Measurements from ENCODE around the gene TOX2. TPM values are rescaled to one million over a fixed set of nuclear protein-coding genes. Genes with fewer than 3 reads are reported as not detected.

Gene TOX2
- total RNA-seq, 1 donor from 2014 or later: 5.0 TPM

DNA sequence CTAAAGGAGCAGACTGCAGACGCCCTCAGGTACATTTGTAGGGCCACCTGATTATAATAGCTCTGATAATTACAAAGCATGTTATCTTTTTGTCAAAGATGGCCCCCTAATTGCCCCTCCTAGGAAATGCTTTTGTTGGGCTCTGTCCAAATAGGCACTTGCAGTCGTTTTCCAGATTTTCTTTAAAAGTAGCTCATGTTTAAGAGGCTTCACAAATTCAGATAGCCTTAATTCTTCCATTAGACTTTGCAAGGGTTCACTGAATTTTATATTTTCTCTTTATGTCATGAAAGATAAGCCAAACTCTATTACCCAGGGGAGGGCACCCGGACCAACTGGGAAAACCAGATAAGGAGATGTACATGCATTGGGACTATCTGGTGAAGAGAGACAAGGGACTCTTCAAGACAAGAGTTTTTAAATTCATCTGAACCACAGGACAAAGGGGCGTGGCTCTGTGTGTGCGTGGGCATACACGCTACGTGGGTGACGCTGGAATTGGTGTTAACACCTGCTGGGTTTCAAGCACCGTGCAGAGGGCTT is 95.6 kb downstream of the TOX2 start:
- Mint-ChIP-seq H3K27me3 (ENCODE audit: unreplicated experiment) (peaks cover 4% of the 10 kb centered on the region), H3K4me3 (ENCODE audit: unreplicated experiment) (no peak overlapping the region), H3K4me1 (ENCODE audit: unreplicated experiment) (no peaks in the 10 kb centered on the region), H3K27ac (ENCODE audit: unreplicated experiment) (no peak overlapping the region), H3K9me3 (ENCODE audit: unreplicated experiment) (no peaks in the 10 kb centered on the region), H3K36me3 (ENCODE audit: low read depth, unreplicated experiment) (no peaks in the 10 kb centered on the region)
- TF ChIP-seq, protein P1, sequence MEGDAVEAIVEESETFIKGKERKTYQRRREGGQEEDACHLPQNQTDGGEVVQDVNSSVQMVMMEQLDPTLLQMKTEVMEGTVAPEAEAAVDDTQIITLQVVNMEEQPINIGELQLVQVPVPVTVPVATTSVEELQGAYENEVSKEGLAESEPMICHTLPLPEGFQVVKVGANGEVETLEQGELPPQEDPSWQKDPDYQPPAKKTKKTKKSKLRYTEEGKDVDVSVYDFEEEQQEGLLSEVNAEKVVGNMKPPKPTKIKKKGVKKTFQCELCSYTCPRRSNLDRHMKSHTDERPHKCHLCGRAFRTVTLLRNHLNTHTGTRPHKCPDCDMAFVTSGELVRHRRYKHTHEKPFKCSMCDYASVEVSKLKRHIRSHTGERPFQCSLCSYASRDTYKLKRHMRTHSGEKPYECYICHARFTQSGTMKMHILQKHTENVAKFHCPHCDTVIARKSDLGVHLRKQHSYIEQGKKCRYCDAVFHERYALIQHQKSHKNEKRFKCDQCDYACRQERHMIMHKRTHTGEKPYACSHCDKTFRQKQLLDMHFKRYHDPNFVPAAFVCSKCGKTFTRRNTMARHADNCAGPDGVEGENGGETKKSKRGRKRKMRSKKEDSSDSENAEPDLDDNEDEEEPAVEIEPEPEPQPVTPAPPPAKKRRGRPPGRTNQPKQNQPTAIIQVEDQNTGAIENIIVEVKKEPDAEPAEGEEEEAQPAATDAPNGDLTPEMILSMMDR (IDR thresholded peaks at IDR 0.05; ENCODE audit: unreplicated experiment): no peak
- DNase-seq (ENCODE audit: low spot score): no peak

DNA sequence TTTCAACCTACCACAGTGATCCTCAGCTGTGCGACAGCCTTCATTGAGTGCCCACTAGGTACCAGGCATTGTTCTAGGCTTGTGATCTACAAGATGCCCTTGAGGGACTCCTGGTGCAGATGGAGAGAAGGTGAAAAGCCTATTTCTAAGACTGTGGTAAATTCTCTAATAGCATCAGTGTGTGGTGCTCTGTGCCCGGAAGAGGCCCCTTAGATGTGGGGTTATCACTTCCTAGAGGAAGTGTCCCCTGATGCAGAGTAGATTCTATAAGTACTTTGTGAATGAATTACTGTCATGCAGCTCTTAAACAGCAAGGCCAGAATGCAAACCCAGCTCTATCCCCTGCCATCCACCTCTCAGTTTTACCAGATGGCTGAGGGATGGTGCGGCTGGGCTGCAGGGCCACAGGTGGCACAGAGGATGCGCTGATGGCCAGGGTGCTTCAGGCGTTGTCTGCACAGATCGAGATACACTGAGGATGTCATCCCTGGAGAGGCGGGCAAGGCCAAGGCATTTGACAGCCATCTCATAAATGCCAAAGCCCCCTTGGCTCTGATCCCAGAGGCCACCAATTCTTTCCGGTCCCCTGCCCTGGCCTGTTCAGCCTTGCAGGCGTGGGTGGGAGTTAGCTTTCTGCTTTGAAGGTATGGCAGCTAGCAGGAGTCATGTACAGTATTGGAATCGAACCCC is 96.7 kb downstream of the TOX2 start:
- Mint-ChIP-seq H3K27ac (ENCODE audit: unreplicated experiment) (no peak overlapping the region), H3K27me3 (ENCODE audit: unreplicated experiment) (peaks cover 4% of the 10 kb centered on the region), H3K9me3 (ENCODE audit: unreplicated experiment) (no peaks in the 10 kb centered on the region), H3K4me3 (ENCODE audit: unreplicated experiment) (no peak overlapping the region), H3K36me3 (ENCODE audit: low read depth, unreplicated experiment) (no peaks in the 10 kb centered on the region), H3K4me1 (ENCODE audit: unreplicated experiment) (no peaks in the 10 kb centered on the region)
- TF ChIP-seq, protein P1 (IDR thresholded peaks at IDR 0.05; ENCODE audit: unreplicated experiment): no peak
- DNase-seq (ENCODE audit: low spot score): no peak

DNA sequence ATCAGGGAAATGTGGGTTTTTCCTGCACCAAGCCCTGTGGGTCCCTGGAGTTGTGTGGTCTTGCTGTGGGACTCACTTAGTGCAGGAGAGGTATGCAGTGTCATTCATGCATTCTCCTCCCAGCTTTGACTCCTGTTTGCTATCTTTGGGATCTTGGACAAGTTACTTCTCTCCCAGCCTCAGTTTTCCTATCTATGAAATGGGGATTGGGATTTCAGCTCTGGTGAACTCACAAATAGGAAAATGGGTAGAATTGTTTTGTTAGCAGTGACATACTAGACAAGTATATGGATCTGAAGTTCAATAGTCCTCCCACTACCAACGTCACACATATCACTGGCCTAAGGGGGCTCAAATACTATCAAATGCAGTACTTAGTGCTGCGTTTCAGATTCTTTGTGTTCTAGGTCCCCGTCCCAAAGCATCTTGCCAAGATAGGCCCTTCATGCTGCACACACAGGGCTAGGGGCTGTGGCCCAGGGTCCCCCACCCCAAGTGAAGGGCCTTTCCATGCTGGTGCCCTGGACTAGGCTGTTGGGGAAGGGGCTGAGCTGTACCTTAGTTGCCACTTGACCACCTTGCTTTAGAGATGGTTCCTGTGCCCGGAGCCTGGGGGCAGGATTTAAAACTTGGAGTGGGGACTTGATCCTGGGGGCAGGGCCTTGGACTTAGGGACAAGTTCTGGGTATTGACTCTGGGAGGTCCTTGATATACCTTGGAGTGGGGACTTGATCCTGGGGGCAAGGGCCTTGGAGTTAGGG is 98.0 kb downstream of the TOX2 start:
- TF ChIP-seq, protein P1 (IDR thresholded peaks at IDR 0.05; ENCODE audit: unreplicated experiment): no peak
- H3K27me3 Mint-ChIP-seq (ENCODE audit: unreplicated experiment): peaks cover 4% of the 10 kb centered on the region
- no peak overlapping the region for H3K27ac Mint-ChIP-seq (ENCODE audit: unreplicated experiment)
- H3K36me3 Mint-ChIP-seq (ENCODE audit: low read depth, unreplicated experiment): no peaks in the 10 kb centered on the region
- no peak overlapping the region for H3K4me3 Mint-ChIP-seq (ENCODE audit: unreplicated experiment)
- H3K4me1 Mint-ChIP-seq (ENCODE audit: unreplicated experiment): no peaks in the 10 kb centered on the region
- no peaks in the 10 kb centered on the region for H3K9me3 Mint-ChIP-seq (ENCODE audit: unreplicated experiment)
- DNase-seq (ENCODE audit: low spot score): no peak

DNA sequence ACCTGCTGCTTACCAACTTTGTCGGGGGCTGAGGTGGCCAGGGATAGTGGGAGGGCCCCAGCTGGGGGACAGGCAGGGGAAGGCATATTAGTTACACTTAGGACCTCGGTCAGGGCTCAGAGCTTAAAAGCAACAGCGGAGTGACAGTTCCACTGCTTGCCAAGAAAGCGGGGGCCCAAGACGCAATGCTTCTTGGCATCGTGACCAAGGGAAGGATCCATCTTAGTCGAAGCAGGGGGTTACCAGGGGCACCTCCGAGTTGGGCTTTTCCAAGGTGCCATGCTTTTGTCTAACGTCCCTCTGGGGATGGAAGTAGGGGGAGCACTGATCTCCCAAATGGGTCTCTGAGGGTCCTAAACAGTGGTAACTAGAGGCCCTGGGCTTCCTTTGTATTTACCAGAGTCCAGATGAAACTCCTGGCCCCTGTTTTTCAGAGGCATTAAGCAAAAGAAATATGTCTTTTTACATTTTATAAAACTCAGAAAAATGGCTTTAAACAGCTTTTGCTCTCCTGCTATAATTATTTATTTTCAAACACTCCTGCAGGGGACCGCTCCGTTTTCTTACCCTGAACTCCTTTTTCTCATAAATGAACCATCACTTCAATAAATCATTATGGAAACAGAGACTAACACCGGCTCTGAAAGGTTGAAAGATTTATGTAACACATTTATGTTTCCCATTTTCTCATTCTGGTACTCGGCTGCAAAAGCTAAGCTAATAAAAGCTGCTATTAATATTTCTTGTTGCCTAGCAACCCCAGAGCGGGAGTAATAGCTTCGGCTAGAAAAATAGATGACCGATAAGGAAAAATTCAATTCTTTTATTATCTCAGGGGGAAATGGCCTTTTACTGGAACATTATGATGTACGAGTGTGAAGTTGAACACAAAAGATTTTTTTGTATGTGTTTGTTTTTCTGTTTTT is 100.4 kb downstream of the TOX2 start:
- TF ChIP-seq, protein P1 (IDR thresholded peaks at IDR 0.05; ENCODE audit: unreplicated experiment): no peak
- H3K4me1 Mint-ChIP-seq (ENCODE audit: unreplicated experiment): peaks cover 6% of the 10 kb centered on the region
- no peak for DNase-seq (ENCODE audit: low spot score)
- no peak overlapping the region for H3K27ac Mint-ChIP-seq (ENCODE audit: unreplicated experiment)
- H3K4me3 Mint-ChIP-seq (ENCODE audit: unreplicated experiment): no peak overlapping the region
- peaks cover 4% of the 10 kb centered on the region for H3K27me3 Mint-ChIP-seq (ENCODE audit: unreplicated experiment)
- H3K36me3 Mint-ChIP-seq (ENCODE audit: low read depth, unreplicated experiment): no peaks in the 10 kb centered on the region
- no peaks in the 10 kb centered on the region for H3K9me3 Mint-ChIP-seq (ENCODE audit: unreplicated experiment)

Measured in endothelial cell (in vitro differentiated cells).